HG02798 (cell line): ENCODE results near the gene SORD.
"Not testable (repeated sequence)": the region's sequence is repeated elsewhere in the genome, so short reads cannot be mapped to it uniquely, and the experiment has no call there.

Experiments used
- ATAC-seq: cut with Tn5 transposase; IDR thresholded peaks from one replicate; pipeline ENCODE4 v1.9.1; 2021; ENCODE audit warnings: mild to moderate bottlenecking; ENCODE audit not compliant: unreplicated experiment, poor library complexity

The SORD gene

GRCh38 chr15:45023659-45024225 is 747 bp downstream of the SORD start:
- no peak for ATAC-seq

- ATAC-seq = not testable (repeated sequence)
These were observed 1.7 kb downstream of the SORD start for GRCh38 chr15:45024649-45025048.

- ATAC-seq = not testable (repeated sequence)
These were observed 2.6 kb downstream of the SORD start for GRCh38 chr15:45025627-45026026.

GRCh38 chr15:45026651-45027190 is 3.7 kb downstream of the SORD start:
- no peak for ATAC-seq

- no peak for ATAC-seq
These were observed 4.2 kb downstream of the SORD start for GRCh38 chr15:45027220-45027619.

GRCh38 chr15:45030743-45031142 is 7.7 kb downstream of the SORD start:
- no peak for ATAC-seq

- ATAC-seq = not testable (repeated sequence)
These were observed 8.6 kb downstream of the SORD start for GRCh38 chr15:45031522-45032028.

GRCh38 chr15:45032501-45032900 is 9.5 kb downstream of the SORD start:
- ATAC-seq = not testable (repeated sequence)

GRCh38 chr15:45034087-45034486 is 11.1 kb downstream of the SORD start:
- not testable (repeated sequence) for ATAC-seq

GRCh38 chr15:45034600-45035375 is 11.8 kb downstream of the SORD start:
- not testable (repeated sequence) for ATAC-seq

- peak; percentile 87 for ATAC-seq
These were observed 14.1 kb downstream of the SORD start for GRCh38 chr15:45036812-45037781.

GRCh38 chr15:45037936-45038335 is 14.9 kb downstream of the SORD start:
- ATAC-seq = no peak

GRCh38 chr15:45040396-45040795 is 17.4 kb downstream of the SORD start:
- ATAC-seq = not testable (repeated sequence)

- ATAC-seq = not testable (repeated sequence)
These were observed 18.5 kb downstream of the SORD start for GRCh38 chr15:45041538-45041937.

GRCh38 chr15:45042859-45043258 is 19.9 kb downstream of the SORD start:
- not testable (repeated sequence) for ATAC-seq

- not testable (repeated sequence) for ATAC-seq
These were observed 21.3 kb downstream of the SORD start for GRCh38 chr15:45044270-45044669.

- ATAC-seq = not testable (repeated sequence)
These were observed 25.4 kb downstream of the SORD start for GRCh38 chr15:45048449-45048793.

GRCh38 chr15:45048794-45049631 is 26.0 kb downstream of the SORD start:
- ATAC-seq = no peak

- ATAC-seq = no peak
These were observed 27.6 kb downstream of the SORD start for GRCh38 chr15:45050587-45050986.
